ENCODE data around the gene CNIH2.
"Not testable (repeated sequence)": the region's sequence is repeated elsewhere in the genome, so short reads cannot be mapped to it uniquely, and the experiment has no call there.

CNIH2 gene

GRCh38 chr11:66272596-66272995 lies 5.4 kb upstream of the CNIH2 start:
- Histone ChIP-seq H4K20me1 (ENCODE audit: insufficient read depth, low read length) (no peaks in the 10 kb centered on the region), H3K9me3 (replicated peaks; ENCODE audit: insufficient read depth, low read length) (no peaks in the 10 kb centered on the region), H3K36me3 (replicated peaks; ENCODE audit: insufficient read depth, low read length) (0 out of 2 replicates have a peak, but pooled peaks cover 3% of the 10 kb centered on the region), H3K9me2 (replicated peaks; ENCODE audit: insufficient read depth, low read length) (no peaks in the 10 kb centered on the region), H3K27me3 (replicated peaks; ENCODE audit: insufficient read depth, low read length) (no peaks in the 10 kb centered on the region), H3K4me2 (ENCODE audit: low read depth, low read length) (no peak overlapping the region), H2AFZ (ENCODE audit: low read length) (no peak overlapping the region), H3K9ac (ENCODE audit: low read length) (no peak overlapping the region), H3K27ac (ENCODE audit: low read length) (no peak overlapping the region), H3F3A (ENCODE audit: insufficient read depth, low read length) (peaks cover 14% of the 10 kb centered on the region; the same call in 1 of the 2 replicates), H3K4me1 (ENCODE audit: low read length) (peaks cover 8% of the 10 kb centered on the region; the same call in 1 of the 2 replicates), H3K79me2 (ENCODE audit: low read length) (peaks cover 32% of the 10 kb centered on the region), H3K4me3 (ENCODE audit: low read length) (no peak overlapping the region)
- TF ChIP-seq EZH2 (optimal IDR thresholded peaks at IDR 0.05; ENCODE audit: low read depth, low read length): no peak
- no peak for TF ChIP-seq CTCF (IDR thresholded peaks at IDR 0.05; ENCODE audit: low read length)
- TF ChIP-seq EZH2phosphoT487 (IDR thresholded peaks at IDR 0.05; ENCODE audit: low read length): no peak
- DNase-seq: no peak

GRCh38 chr11:66274219-66274618 lies 3.8 kb upstream of the CNIH2 start:
- H4K20me1 ChIP-seq (ENCODE audit: insufficient read depth, low read length): no peaks in the 10 kb centered on the region
- 0 out of 2 replicates have a peak, but pooled peaks cover 5% of the 10 kb centered on the region for H3F3A ChIP-seq (ENCODE audit: insufficient read depth, low read length)
- H3K4me1 ChIP-seq (ENCODE audit: low read length): peaks cover 8% of the 10 kb centered on the region; the same call in 1 of the 2 replicates
- no peak for DNase-seq
- TF ChIP-seq EZH2phosphoT487 (IDR thresholded peaks at IDR 0.05; ENCODE audit: low read length): no peak
- TF ChIP-seq EZH2 (optimal IDR thresholded peaks at IDR 0.05; ENCODE audit: low read depth, low read length): no peak
- no peaks in the 10 kb centered on the region for H3K9me2 ChIP-seq (replicated peaks; ENCODE audit: insufficient read depth, low read length)
- no peak overlapping the region for H3K27ac ChIP-seq (ENCODE audit: low read length)
- no peak overlapping the region for H3K9ac ChIP-seq (ENCODE audit: low read length)
- H2AFZ ChIP-seq (ENCODE audit: low read length): no peak overlapping the region
- H3K4me2 ChIP-seq (ENCODE audit: low read depth, low read length): no peak overlapping the region
- no peak overlapping the region for H3K4me3 ChIP-seq (ENCODE audit: low read length)
- H3K79me2 ChIP-seq (ENCODE audit: low read length): peaks cover 27% of the 10 kb centered on the region
- no peaks in the 10 kb centered on the region for H3K9me3 ChIP-seq (replicated peaks; ENCODE audit: insufficient read depth, low read length)
- no peaks in the 10 kb centered on the region; the same call in 1 of the 2 replicates for H3K27me3 ChIP-seq (replicated peaks; ENCODE audit: insufficient read depth, low read length)
- H3K36me3 ChIP-seq (replicated peaks; ENCODE audit: insufficient read depth, low read length): 0 out of 2 replicates have a peak, but pooled peaks cover 3% of the 10 kb centered on the region

GRCh38 chr11:66275396-66275795 lies 2.6 kb upstream of the CNIH2 start:
- TF ChIP-seq EZH2 (optimal IDR thresholded peaks at IDR 0.05; ENCODE audit: low read depth, low read length): no peak
- TF ChIP-seq CTCF (IDR thresholded peaks at IDR 0.05; ENCODE audit: low read length): no peak
- TF ChIP-seq EZH2phosphoT487 (IDR thresholded peaks at IDR 0.05; ENCODE audit: low read length): no peak
- 0 out of 2 replicates have a peak, but pooled peaks cover 3% of the 10 kb centered on the region for H3K36me3 ChIP-seq (replicated peaks; ENCODE audit: insufficient read depth, low read length)

GRCh38 chr11:66275984-66276612 lies 1.9 kb upstream of the CNIH2 start:
- Histone ChIP-seq H3K36me3 (replicated peaks; ENCODE audit: insufficient read depth, low read length) (0 out of 2 replicates have a peak, but pooled peaks cover 3% of the 10 kb centered on the region), H3K9me2 (replicated peaks; ENCODE audit: insufficient read depth, low read length) (no peaks in the 10 kb centered on the region), H3K27me3 (replicated peaks; ENCODE audit: insufficient read depth, low read length) (no peaks in the 10 kb centered on the region; the same call in 1 of the 2 replicates), H2AFZ (ENCODE audit: low read length) (no peak overlapping the region), H3K4me1 (ENCODE audit: low read length) (no peaks in the 10 kb centered on the region), H3K4me2 (ENCODE audit: low read depth, low read length) (no peak overlapping the region), H3K9me3 (replicated peaks; ENCODE audit: insufficient read depth, low read length) (no peaks in the 10 kb centered on the region), H3K4me3 (ENCODE audit: low read length) (no peak overlapping the region), H3F3A (ENCODE audit: insufficient read depth, low read length) (0 out of 2 replicates have a peak, but pooled peaks cover 2% of the 10 kb centered on the region), H3K79me2 (ENCODE audit: low read length) (peaks cover 8% of the 10 kb centered on the region; the same call in 1 of the 2 replicates), H4K20me1 (ENCODE audit: insufficient read depth, low read length) (no peaks in the 10 kb centered on the region), H3K27ac (ENCODE audit: low read length) (no peak overlapping the region), H3K9ac (ENCODE audit: low read length) (no peak overlapping the region)
- no peak for DNase-seq
- TF ChIP-seq EZH2phosphoT487 (IDR thresholded peaks at IDR 0.05; ENCODE audit: low read length) (no peak), EZH2 (optimal IDR thresholded peaks at IDR 0.05; ENCODE audit: low read depth, low read length) (no peak), CTCF (IDR thresholded peaks at IDR 0.05; ENCODE audit: low read length) (no peak)

More at GRCh38 chr11:66275396-66275795, 2.6 kb upstream of the CNIH2 start:
- Histone ChIP-seq H3K9me3 (replicated peaks; ENCODE audit: insufficient read depth, low read length) (no peaks in the 10 kb centered on the region), H3K27me3 (replicated peaks; ENCODE audit: insufficient read depth, low read length) (no peaks in the 10 kb centered on the region; the same call in 1 of the 2 replicates), H3K9me2 (replicated peaks; ENCODE audit: insufficient read depth, low read length) (no peaks in the 10 kb centered on the region), H3K4me1 (ENCODE audit: low read length) (no peaks in the 10 kb centered on the region), H3K4me3 (ENCODE audit: low read length) (no peak overlapping the region), H3K4me2 (ENCODE audit: low read depth, low read length) (no peak overlapping the region), H3K27ac (ENCODE audit: low read length) (no peak overlapping the region), H2AFZ (ENCODE audit: low read length) (no peak overlapping the region), H4K20me1 (ENCODE audit: insufficient read depth, low read length) (no peaks in the 10 kb centered on the region), H3F3A (ENCODE audit: insufficient read depth, low read length) (0 out of 2 replicates have a peak, but pooled peaks cover 2% of the 10 kb centered on the region), H3K9ac (ENCODE audit: low read length) (no peak overlapping the region), H3K79me2 (ENCODE audit: low read length) (peaks cover 15% of the 10 kb centered on the region)
- no peak for DNase-seq

- H3K4me2 ChIP-seq (ENCODE audit: low read depth, low read length); H4K20me1 ChIP-seq (ENCODE audit: insufficient read depth, low read length): not testable (repeated sequence)
Measured at GRCh38 chr11:66276619-66277018, 1.4 kb upstream of the CNIH2 start.

More at GRCh38 chr11:66276619-66277018, 1.4 kb upstream of the CNIH2 start:
- H3K9me2 ChIP-seq (replicated peaks; ENCODE audit: insufficient read depth, low read length); H3K36me3 ChIP-seq (replicated peaks; ENCODE audit: insufficient read depth, low read length); DNase-seq; H3K9me3 ChIP-seq (replicated peaks; ENCODE audit: insufficient read depth, low read length); H3K9ac ChIP-seq (ENCODE audit: low read length); H3F3A ChIP-seq (ENCODE audit: insufficient read depth, low read length); H3K79me2 ChIP-seq (ENCODE audit: low read length); H2AFZ ChIP-seq (ENCODE audit: low read length); H3K27me3 ChIP-seq (replicated peaks; ENCODE audit: insufficient read depth, low read length); H3K27ac ChIP-seq (ENCODE audit: low read length); H3K4me3 ChIP-seq (ENCODE audit: low read length); H3K4me1 ChIP-seq (ENCODE audit: low read length): not testable (repeated sequence)

Measured in MM.1S (cell line).